Activated CD8-positive, alpha-beta memory T cell treated with anti-CD3 and anti-CD28 coated beads for 4 hours (primary cell): Measurements from ENCODE around the gene LRRIQ1.
"Not testable (repeated sequence)": the region's sequence is repeated elsewhere in the genome, so short reads cannot be mapped to it uniquely, and the experiment has no call there.

ENCODE experiments used
- DNase-seq, 2 donors: peaks; one replicate each; pipeline ENCODE4 v3.0.0-alpha.2; 2020; ENCODE audit warnings: low read depth in 2 of 2

LRRIQ1 gene

DNA sequence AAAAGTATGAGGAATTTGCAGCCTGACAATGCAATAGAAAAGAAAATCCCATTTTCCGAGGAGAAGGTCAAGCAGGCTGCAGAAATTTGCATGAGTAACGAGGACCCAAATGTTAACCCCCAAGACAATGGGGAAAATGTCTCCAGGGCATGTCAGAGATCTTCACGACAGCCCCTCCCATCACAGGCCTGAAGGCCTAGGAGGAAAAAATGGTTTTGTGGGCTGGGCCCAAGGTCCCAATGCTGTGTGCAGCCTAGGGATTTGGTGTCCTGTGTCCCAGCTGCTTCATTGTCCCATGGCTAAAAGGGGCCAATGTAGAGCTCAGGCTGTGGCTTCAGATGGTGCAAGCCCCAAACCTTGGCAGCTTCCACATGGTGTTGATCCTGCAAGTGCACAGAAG, 167.7 kb downstream of the LRRIQ1 start:
- not testable (repeated sequence) for DNase-seq

- no peak for DNase-seq
Measured at GRCh38 chr12:85206543-85206942, 170.4 kb downstream of the LRRIQ1 start.

GRCh38 chr12:85224339-85224738, 188.2 kb downstream of the LRRIQ1 start:
- not testable (repeated sequence) for DNase-seq

DNA sequence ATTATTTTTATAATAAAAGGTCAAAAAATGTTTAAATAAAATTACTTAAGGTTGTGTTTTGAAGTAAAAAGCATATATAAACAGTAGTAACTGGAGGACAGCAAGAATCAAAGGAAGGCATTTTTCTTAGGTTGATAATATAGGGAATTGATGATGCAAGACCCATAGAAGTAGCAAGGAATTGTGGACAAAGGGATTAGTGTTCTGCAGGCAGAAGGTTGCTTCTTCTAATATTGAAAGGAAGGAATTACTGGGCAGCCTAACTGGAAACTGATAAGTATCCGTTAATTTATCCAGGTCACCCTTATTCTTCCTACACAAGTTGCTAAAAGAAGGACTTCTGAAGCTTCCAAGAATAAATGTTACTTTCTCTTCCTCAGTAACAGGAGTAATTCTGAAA, 189.3 kb downstream of the LRRIQ1 start:
- DNase-seq, result no peak

- no peak for DNase-seq
Measured at GRCh38 chr12:85237327-85237726, 201.2 kb downstream of the LRRIQ1 start.

DNA sequence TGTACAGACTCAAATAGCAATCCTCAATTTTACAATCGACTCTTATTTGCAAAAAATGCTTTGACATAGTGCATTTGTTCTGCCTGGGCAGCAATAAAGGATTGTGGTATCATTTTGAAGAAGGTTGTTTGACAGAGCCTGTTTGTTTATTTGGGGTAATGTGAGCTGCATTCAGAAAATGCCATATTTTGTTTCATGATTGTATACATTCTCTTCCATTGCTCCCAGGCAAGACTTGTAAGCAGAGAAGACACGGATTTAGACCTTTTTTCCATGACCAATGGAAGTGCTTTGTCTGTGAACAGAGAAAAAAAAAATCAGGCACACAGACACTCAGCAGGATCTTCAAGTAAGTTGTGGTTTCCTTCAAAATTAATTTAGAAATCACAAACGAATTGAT, 208.4 kb downstream of the LRRIQ1 start:
- DNase-seq, result no peak

- DNase-seq, result no peak
Measured at GRCh38 chr12:85253853-85254252, 217.7 kb downstream of the LRRIQ1 start.

DNA sequence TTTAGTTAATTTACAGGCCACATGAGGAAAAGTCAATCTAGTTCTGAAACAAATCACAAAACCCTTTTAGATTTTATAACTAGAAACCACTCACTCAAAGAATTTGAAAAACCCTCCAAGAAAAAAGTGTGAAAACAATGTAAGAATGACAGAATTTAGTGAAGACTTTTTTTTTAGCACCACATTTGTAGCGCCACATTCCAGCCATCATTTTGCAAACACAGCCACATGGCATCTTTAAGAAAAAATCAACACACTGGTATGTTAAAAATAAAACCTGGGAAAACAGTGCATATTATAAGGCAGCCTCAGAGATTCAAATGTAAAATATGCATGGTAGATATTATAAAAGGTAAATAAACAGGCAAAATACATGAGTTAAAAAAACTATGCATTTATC, 221.5 kb downstream of the LRRIQ1 start:
- no peak for DNase-seq

GRCh38 chr12:85260447-85260846, 224.3 kb downstream of the LRRIQ1 start:
- no peak for DNase-seq

DNA sequence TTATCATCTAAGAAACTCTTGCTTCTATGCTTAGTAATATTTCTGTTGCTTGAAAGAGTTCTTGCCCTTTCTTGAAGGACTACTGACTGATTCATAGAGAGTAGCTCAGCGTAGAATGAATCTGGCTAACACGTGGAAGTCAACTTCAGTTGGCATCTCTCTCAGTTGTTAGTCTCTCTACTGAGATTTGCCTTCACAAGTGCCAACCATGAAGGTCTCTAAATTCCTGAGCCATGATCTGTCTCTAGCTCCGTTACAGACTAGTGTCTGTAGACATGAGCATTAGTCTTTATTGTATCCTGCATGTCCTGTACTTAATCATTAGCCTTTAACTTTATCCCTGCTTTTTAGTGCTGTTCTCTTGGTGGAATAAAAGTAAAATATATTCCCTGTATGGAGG, 224.7 kb downstream of the LRRIQ1 start:
- no peak for DNase-seq

DNA sequence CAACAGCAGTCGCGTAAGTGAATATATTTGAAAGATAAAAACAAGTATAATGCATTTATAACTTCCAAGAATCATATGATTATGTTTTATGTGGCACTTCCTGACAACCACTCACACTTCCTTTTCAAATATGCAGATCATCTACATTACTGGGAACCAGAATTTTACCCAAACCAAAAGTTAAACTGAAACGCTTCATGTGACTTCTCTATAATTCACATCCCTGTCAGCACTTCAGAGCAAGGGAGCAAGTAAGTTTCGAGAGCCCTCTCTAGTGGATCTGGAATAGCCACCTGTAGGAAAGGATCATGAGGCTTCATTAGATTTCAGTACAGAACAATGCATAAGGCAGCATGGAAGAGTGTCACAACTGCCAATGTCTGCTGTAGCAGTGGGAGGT, 230.2 kb downstream of the LRRIQ1 start:
- no peak for DNase-seq

GRCh38 chr12:85273381-85274314, 237.5 kb downstream of the LRRIQ1 start:
- DNase-seq, result no peak

GRCh38 chr12:85274315-85274651, 238.1 kb downstream of the LRRIQ1 start:
- DNase-seq, result no peak

DNA sequence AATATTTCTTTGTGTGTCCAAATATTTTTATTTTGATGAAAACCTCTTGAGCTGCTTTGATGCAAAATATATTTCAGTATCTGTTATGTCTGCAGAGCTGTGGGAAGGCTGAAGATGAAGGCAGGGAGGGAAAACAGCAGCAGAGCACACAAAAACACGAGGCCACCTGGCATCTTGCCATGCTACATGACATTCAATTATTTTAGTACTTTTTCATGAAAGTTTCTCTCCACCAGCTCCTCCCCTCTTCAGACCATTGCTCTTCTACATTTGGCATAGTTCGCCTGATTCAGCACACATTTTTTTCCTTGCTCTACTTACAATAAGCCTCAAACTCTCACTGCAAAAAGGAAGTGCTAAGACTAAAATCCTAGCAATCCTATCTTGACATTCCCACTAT, 239.2 kb downstream of the LRRIQ1 start:
- no peak for DNase-seq

DNA sequence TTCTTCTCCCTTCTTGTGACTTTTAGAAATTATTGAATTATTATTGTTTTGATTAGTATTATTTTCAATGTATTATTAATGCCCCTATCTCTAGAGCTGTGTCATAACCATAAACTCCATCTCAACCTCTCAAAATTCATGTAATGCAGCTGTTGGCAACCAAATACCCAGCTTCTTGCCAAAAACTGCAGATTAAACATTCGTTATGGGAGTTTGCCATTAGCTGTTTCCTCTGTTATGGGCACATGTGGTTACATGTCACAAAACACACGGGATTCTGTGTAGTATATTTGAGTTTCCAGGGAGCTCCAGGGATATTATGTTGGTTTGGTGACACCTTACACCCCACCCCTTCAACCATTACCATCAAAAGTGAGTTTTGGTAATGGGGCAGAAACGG, 241.0 kb downstream of the LRRIQ1 start:
- DNase-seq, result no peak

GRCh38 chr12:85277900-85278597, 241.9 kb downstream of the LRRIQ1 start:
- no peak for DNase-seq

GRCh38 chr12:85278598-85279448, 242.7 kb downstream of the LRRIQ1 start:
- no peak for DNase-seq

DNA sequence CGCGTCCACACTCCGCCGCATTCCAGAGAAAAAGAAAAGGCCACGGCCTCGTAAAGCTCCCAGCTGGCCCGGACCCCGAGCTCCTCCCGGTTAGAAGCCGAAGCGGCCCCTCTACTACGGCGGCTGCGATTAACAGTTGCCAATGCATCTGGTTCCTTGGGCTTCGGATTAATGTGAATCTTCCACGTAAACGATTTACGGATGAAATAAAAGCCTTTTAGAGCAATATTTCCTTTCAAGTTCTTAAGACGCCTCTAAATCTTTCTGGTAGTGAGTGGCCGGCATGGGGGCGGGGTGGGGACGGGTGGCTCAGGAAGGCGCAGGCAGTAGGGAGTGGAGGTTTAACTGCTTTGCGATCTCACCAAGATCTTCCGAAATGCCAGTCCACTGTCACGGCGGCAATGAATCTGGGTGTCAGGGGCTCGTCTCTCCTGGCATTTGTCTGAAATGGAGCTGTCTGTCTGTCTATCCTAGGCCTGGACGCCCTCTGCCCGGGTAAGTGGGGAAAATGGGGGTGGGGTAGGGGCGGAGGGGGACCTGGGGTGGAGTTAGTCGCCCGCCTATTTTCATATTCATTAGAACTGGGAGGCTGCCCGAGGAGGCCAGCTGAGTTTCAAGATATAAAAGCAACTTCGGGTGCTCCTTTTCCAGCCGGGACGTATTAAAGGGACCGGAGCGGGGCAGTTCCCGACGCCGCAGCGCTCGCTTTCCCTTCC, 243.5 kb downstream of the LRRIQ1 start:
- DNase-seq, result no peak

DNA sequence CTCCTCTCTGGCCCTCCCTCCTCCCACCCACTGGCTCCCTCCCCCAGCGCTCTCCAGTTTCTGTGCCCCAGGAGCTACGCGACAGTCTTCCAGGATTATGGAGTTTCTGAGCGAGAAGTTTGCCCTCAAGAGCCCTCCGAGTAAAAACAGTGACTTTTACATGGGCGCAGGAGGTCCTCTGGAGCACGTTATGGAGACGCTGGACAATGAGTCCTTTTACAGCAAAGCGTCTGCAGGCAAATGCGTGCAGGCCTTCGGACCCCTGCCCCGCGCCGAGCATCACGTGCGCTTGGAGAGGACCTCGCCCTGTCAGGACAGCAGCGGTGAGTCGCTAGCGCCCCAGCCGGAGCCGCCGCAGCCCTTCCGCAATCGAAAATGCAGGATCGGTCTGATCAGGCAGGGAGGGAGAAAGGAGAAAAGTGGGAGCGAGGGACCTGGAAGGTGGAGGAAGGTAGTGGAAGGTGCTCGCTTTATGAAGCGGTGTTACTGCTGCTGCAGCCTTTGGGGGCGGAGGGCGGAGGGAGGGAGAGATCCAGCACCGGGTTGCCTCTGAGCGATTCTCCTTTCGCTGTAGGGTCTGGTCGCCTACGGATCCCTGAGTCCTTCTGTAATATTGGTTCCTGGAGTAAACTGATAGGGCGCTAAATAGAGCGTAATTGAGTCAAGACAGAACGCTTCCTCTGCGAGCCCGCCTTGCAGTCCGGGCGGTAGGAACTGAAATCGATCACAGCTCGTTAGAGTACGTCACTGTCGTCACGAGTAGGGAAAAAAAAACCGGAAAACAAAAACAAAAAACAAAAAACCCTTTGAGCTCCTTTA, 244.2 kb downstream of the LRRIQ1 start, which contains the start of gene ALX1:
ALX1 (plus strand) TSS at position 56 of the 819 bp plus-strand sequence; CDS start at position 98, 42 bp downstream.
- no peak for DNase-seq

- no peak for DNase-seq
Measured at GRCh38 chr12:85280984-85281630, 245.0 kb downstream of the LRRIQ1 start.
